Natural killer cell (primary cell): ENCODE results near the gene DNAH11. TPM values are rescaled to one million over a fixed set of nuclear protein-coding genes. Genes with fewer than 3 reads are reported as not detected.

Source experiments
- ATAC-seq, 3 donors: fragments of 150-1000 bp in 2 of 3; fragments of 200-7000 bp in 1 of 3; cut with Tn5 transposase; 1 replicate in 1 of 3; 2 replicates in 2 of 3; pipeline ENCODE4 v1.10.0; 2021; ENCODE audit warnings: mild to moderate bottlenecking in 2 of 3, moderate library complexity in 2 of 3
- DNase-seq, 2 donors: peaks; one replicate each; pipeline versions ENCODE4 v3.0.0 to v3.0.0-alpha.2; 2013 to 2021; ENCODE audit warnings: mixed read lengths in 1 of 2
- H3K27ac ChIP-seq: one replicate; pipeline ENCODE4 v1.5.1; 2013; ENCODE audit warnings: mild to moderate bottlenecking, low read length
- H3K27me3 ChIP-seq: one replicate; pipeline ENCODE4 v1.6.1; 2013; ENCODE audit warnings: low read length; ENCODE audit not compliant: control insufficient read depth, insufficient read depth
- H3K36me3 ChIP-seq: one replicate; pipeline ENCODE4 v1.6.1; 2013; ENCODE audit warnings: low read length; ENCODE audit not compliant: control insufficient read depth, insufficient read depth
- H3K4me1 ChIP-seq: one replicate; pipeline ENCODE4 v1.6.1; 2013; ENCODE audit warnings: low read length; ENCODE audit not compliant: control insufficient read depth, insufficient read depth
- H3K4me3 ChIP-seq: one replicate; pipeline ENCODE4 v1.5.1; 2013; ENCODE audit warnings: low read length
- H3K9me3 ChIP-seq: one replicate; pipeline ENCODE4 v1.6.1; 2013; ENCODE audit warnings: low read length; ENCODE audit not compliant: control insufficient read depth, insufficient read depth
- H3K27ac Mint-ChIP-seq, 2 donors: one replicate each; pipeline ENCODE4 v1.8.0; 2022; ENCODE audit warnings: mild to moderate bottlenecking in 2 of 2, mixed read lengths in 2 of 2, moderate library complexity in 1 of 2
- H3K27me3 Mint-ChIP-seq, 2 donors: one replicate each; pipeline ENCODE4 v1.8.0; 2022; ENCODE audit warnings: low read depth in 2 of 2, mixed read lengths in 2 of 2
- H3K36me3 Mint-ChIP-seq: one replicate; pipeline ENCODE4 v1.8.0; 2022; ENCODE audit warnings: mixed read lengths
- H3K4me1 Mint-ChIP-seq, 2 donors: one replicate each; pipeline ENCODE4 v1.8.0; 2022; ENCODE audit warnings: mixed read lengths in 2 of 2
- H3K4me3 Mint-ChIP-seq: one replicate; pipeline ENCODE4 v1.8.0; 2022; ENCODE audit warnings: mild to moderate bottlenecking, moderate library complexity, mixed read lengths
- H3K9me3 Mint-ChIP-seq, 2 donors: one replicate each; pipeline ENCODE4 v1.8.0; 2022; ENCODE audit warnings: mixed read lengths in 2 of 2
- CTCF ChIP-seq: fragments of 200-600 bp; IDR thresholded peaks from one replicate; pipeline ENCODE4 v1.8.0; 2022; ENCODE audit warnings: antibody characterized with exemption
- WGBS: methylation state at CpG from one replicate; pipeline ENCODE4 v1.1.7; 2013; ENCODE audit warnings: missing lambda C conversion rate; ENCODE audit not compliant: insufficient coverage; 5-methylcytosine and 5-hydroxymethylcytosine counted together
- intact Hi-C: fragments of 100-400 bp; cut with micrococcal nuclease; formaldehyde crosslinking; loops from one replicate; pipeline ENCODE4 v1.14.2; 2022
- total RNA-seq, 4 donors: library from RNA; stranded (reverse); fragments of 120-200 nt in 1 of 4; gene quantifications; one replicate each; pipeline versions ENCODE4 v1.2.3 to v1.2.4, GENCODE V29; 2013 to 2022

The DNAH11 gene
- total RNA-seq, 3 donors from 2014 or later (not counting 1 experiment from before 2014, with no cell fraction given): 0.09 to 0.48 (median 0.39) TPM

- Histone ChIP-seq H3K4me1 (no peaks in the 10 kb centered on the region), H3K36me3 (no peaks in the 10 kb centered on the region), H3K4me3 (no peak overlapping the region), H3K9me3 (no peaks in the 10 kb centered on the region), H3K27me3 (no peaks in the 10 kb centered on the region), H3K27ac (no peak overlapping the region)
- Mint-ChIP-seq H3K9me3 (peaks cover 0 to 3% of the 10 kb centered on the region in 2 donors), H3K27ac (peak overlapping the region in 1 of 2 donors; percentile 38), H3K4me3 (no peak overlapping the region), H3K4me1 (peaks cover 23 to 37% of the 10 kb centered on the region in 2 donors), H3K36me3 (peaks cover 15% of the 10 kb centered on the region), H3K27me3 (no peaks in the 10 kb centered on the region)
- no peak for DNase-seq
- intact Hi-C loops: no loop called here
- TF ChIP-seq CTCF: no peak
- ATAC-seq: no peak
- 94% methylated on average over 5 of the region's 6 CpGs for WGBS
Measured at GRCh38 chr7:21500117-21500832, 42.6 kb upstream of the DNAH11 start.

DNA sequence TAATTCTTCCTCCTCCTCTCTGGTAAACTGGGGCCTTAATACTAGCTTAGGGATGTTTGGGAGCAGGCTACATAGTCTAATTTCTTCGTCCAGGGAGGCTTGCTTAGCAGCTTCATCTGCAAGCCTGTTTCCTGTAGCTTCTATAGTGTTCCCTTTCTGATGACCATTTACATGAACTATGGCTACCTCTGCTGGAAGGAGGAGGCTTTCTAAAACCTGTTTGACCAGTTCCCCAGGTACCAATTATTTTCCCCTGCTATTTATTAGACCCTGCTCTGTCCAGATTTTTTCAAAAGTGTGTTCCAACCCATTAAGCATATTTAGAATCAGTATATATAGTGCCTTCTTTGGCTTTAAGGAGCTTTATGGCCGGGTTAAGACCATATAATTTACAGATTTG lies 38.8 kb upstream of the DNAH11 start:
- Histone ChIP-seq H3K4me3 (no peak overlapping the region), H3K9me3 (no peaks in the 10 kb centered on the region), H3K27me3 (no peaks in the 10 kb centered on the region), H3K36me3 (no peaks in the 10 kb centered on the region), H3K4me1 (no peaks in the 10 kb centered on the region), H3K27ac (no peak overlapping the region)
- TF ChIP-seq CTCF: no peak
- DNase-seq: no peak
- Mint-ChIP-seq H3K36me3 (peaks cover 33% of the 10 kb centered on the region), H3K27ac (peak overlapping the region; percentile 37), H3K27me3 (no peaks in the 10 kb centered on the region), H3K4me3 (no peak overlapping the region), H3K9me3 (peaks cover 4% of the 10 kb centered on the region in 2 donors), H3K4me1 (peaks cover 33 to 46% of the 10 kb centered on the region in 2 donors)
- intact Hi-C loops: no loop called here
- ATAC-seq: no peak
- 93% methylated on average over 1 of the region's 2 CpGs for WGBS

DNA sequence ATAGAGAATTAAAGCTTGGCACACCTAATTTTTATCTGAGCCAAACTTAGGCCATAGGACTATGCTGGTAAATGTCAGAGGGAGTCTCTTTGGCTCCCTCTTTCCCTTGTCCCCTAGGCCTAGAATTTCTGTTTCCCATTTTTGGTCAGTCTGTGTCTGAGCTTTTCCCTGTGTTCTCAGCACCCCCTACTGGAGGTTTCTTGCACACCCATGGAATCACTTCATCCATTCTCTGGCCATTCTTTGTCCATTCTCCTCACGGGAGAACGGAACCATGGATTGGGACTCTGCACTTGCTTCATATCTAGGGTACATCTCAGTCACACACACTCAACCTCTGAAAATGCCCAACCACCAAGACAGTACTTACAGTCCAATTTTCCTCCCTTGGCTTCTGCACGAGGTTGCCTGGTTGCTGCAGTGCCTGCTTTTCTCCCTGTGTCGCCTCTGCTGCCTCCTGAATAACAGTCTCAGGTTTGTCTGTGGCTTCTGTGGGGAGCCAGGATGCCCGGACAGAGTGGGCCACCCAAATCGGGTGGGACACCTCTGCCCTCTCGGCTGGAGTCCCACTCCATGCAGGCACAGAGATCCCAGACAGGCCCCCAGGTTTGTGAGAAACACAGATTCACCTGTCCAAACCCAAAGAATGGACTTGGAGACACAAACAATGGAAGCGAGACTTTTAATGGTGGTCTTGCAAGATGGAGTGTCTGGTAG lies 35.1 kb upstream of the DNAH11 start:
- DNase-seq: peak; percentile 17 to 59
- ATAC-seq: peak in 2 of 3 donors; percentile 30 to 57
- H3K27me3 Mint-ChIP-seq: no peaks in the 10 kb centered on the region
- Histone ChIP-seq H3K36me3 (peaks cover 17% of the 10 kb centered on the region), H3K27me3 (no peaks in the 10 kb centered on the region), H3K4me1 (no peaks in the 10 kb centered on the region), H3K27ac (no peak overlapping the region), H3K4me3 (no peak overlapping the region), H3K9me3 (no peaks in the 10 kb centered on the region)
- peak; percentile 61 for TF ChIP-seq CTCF
- H3K36me3 Mint-ChIP-seq: peaks cover 43% of the 10 kb centered on the region
- WGBS: 95% methylated on average over 8 of the region's 8 CpGs
- no peak overlapping the region for H3K4me3 Mint-ChIP-seq
- H3K4me1 Mint-ChIP-seq: peaks cover 21 to 28% of the 10 kb centered on the region in 2 donors
- H3K27ac Mint-ChIP-seq: no peak overlapping the region
- H3K9me3 Mint-ChIP-seq: peaks cover 4% of the 10 kb centered on the region in 2 donors
- intact Hi-C loops: loop anchor here (1.0 kb wide), 2 partner anchors 246 to 251 kb away; no protein-coding TSS in a partner anchor
